Calu3 (cell line): ENCODE results near the gene HS6ST1. TPM values are rescaled to one million over a fixed set of nuclear protein-coding genes. Genes with fewer than 3 reads are reported as not detected.

Source experiments
- BruUV-seq: library from RNA; stranded (reverse); fragments of 400-500 nt; replicated peaks from 2 replicates; lab custom pipeline; 2021; lab: Mats Ljungman, UMichigan
- CTCF ChIA-PET: fragments of 300-600 bp; sonication (Branson Sonifier 250); formaldehyde crosslinking; loops from one replicate; lab custom pipeline; 2022; ENCODE audit warnings: antibody characterized with exemption; lab: Charles Lee
- DNase-seq: peaks from one replicate; pipeline ENCODE4 v3.0.0; 2022
- H3K27ac Mint-ChIP-seq: one replicate; pipeline ENCODE4 v1.8.0; 2022; ENCODE audit warnings: mixed read lengths; ENCODE audit not compliant: unreplicated experiment
- H3K27me3 Mint-ChIP-seq: one replicate; pipeline ENCODE4 v1.8.0; 2022; ENCODE audit warnings: mixed read lengths; ENCODE audit not compliant: unreplicated experiment
- H3K36me3 Mint-ChIP-seq: one replicate; pipeline ENCODE4 v1.8.0; 2022; ENCODE audit warnings: mild to moderate bottlenecking, moderate library complexity, mixed read lengths; ENCODE audit not compliant: insufficient read depth, unreplicated experiment
- H3K4me1 Mint-ChIP-seq: one replicate; pipeline ENCODE4 v1.8.0; 2022; ENCODE audit warnings: mild to moderate bottlenecking, low read depth, mixed read lengths; ENCODE audit not compliant: unreplicated experiment
- H3K4me3 Mint-ChIP-seq: one replicate; pipeline ENCODE4 v1.8.0; 2022; ENCODE audit warnings: mild to moderate bottlenecking, low read depth, moderate library complexity, mixed read lengths; ENCODE audit not compliant: unreplicated experiment
- H3K9me3 Mint-ChIP-seq: one replicate; pipeline ENCODE4 v1.8.0; 2022; ENCODE audit warnings: low read depth, mixed read lengths; ENCODE audit not compliant: unreplicated experiment
- intact Hi-C: fragments of 100-400 bp; cut with micrococcal nuclease; formaldehyde crosslinking; loops from one replicate; pipeline ENCODE4 v1.10.0; 2022; ENCODE audit not compliant: unreplicated experiment
- total RNA-seq: library from RNA; stranded (reverse); gene quantifications from 2 replicates; pipeline ENCODE4 v1.2.3, GENCODE V29; 2022
- TF ChIP-seq, protein P1 (sequence below): fragments of 200-600 bp; IDR thresholded peaks from one replicate; pipeline ENCODE4 v1.8.0; 2022; ENCODE audit warnings: antibody characterized with exemption; ENCODE audit not compliant: unreplicated experiment

The HS6ST1 gene
- total RNA-seq, 1 experiment from 2014 or later = 34.6 TPM

DNA sequence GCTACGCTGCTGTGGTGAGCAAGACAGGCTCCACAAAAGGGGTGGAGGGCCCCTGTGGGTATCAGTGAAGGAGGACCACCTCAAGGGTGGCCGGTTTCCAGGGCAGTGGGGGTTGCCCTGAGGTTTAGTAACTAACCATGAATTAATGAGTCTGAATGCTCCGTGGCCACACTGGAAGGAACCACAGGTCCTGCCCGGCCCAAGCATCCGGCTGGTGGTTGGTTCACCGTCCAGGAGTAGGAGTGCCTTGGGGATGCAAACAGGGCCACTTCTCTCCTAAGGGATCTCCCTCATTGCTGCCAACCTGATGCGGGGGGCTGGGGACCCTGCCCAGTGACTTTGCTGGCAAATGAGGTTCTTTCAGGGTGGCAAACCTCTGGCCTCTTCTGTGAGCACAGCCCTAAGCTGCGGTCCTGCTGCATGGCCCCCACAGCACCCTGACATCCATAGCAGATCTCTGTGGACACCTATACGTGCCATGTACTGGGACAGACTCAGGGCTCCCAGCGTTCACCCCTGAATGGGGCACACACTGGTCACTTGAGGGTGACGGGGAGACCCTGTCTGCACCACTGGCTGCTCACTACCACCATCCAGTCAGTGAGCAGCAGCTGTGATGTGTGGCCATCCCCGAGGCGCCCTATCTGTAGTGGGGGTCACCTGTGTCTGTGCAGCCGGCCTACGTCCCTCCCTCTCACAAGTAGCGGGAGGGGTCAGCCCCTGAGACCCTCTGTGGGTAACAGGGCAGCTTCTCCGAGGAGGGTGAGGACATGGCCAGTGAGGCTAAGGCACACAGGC is 41.6 kb downstream of the HS6ST1 start:
- no peak overlapping the region for H3K4me3 Mint-ChIP-seq
- no peaks in the 10 kb centered on the region for H3K27me3 Mint-ChIP-seq
- peaks cover 16% of the 10 kb centered on the region for H3K36me3 Mint-ChIP-seq
- intact Hi-C loops = no loop called here
- no peak for DNase-seq
- CTCF ChIA-PET = no interaction called here
- BruUV-seq = no TSS peak
- no peak overlapping the region for H3K27ac Mint-ChIP-seq
- peaks cover 6% of the 10 kb centered on the region for H3K9me3 Mint-ChIP-seq
- no peaks in the 10 kb centered on the region for H3K4me1 Mint-ChIP-seq
- TF ChIP-seq, protein P1, sequence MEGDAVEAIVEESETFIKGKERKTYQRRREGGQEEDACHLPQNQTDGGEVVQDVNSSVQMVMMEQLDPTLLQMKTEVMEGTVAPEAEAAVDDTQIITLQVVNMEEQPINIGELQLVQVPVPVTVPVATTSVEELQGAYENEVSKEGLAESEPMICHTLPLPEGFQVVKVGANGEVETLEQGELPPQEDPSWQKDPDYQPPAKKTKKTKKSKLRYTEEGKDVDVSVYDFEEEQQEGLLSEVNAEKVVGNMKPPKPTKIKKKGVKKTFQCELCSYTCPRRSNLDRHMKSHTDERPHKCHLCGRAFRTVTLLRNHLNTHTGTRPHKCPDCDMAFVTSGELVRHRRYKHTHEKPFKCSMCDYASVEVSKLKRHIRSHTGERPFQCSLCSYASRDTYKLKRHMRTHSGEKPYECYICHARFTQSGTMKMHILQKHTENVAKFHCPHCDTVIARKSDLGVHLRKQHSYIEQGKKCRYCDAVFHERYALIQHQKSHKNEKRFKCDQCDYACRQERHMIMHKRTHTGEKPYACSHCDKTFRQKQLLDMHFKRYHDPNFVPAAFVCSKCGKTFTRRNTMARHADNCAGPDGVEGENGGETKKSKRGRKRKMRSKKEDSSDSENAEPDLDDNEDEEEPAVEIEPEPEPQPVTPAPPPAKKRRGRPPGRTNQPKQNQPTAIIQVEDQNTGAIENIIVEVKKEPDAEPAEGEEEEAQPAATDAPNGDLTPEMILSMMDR = no peak

DNA sequence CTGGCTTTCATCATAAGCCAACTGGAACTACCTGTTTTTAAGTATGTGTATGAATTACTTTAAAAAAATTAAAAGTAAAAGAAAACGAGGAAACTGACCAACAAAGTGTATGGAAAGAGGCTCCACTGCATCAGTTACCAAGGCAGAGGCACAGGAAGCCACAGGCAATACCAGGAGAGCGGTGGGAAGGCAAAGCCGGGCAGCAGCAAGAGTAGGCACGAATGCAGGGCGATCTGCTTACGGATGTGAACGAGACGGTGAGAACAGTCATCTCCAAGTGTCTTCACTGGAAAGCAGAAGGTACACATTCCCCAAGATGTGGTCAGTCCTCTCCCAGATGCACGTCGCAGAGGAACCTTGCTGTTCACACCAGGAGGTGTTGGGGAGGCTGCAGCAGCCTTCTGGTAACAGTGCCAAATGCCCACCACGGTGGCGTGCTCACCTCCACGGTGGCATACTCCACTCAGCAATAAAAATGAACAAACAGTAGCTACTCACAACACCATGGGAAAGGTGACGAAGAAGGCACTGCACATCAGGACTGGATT is 43.1 kb downstream of the HS6ST1 start:
- TF ChIP-seq, protein P1 = no peak
- H3K4me3 Mint-ChIP-seq = no peak overlapping the region
- H3K27ac Mint-ChIP-seq = no peak overlapping the region
- no peaks in the 10 kb centered on the region for H3K4me1 Mint-ChIP-seq
- intact Hi-C loops = no loop called here
- DNase-seq = no peak
- peaks cover 6% of the 10 kb centered on the region for H3K9me3 Mint-ChIP-seq
- BruUV-seq = no TSS peak
- H3K36me3 Mint-ChIP-seq = peaks cover 16% of the 10 kb centered on the region
- H3K27me3 Mint-ChIP-seq = no peaks in the 10 kb centered on the region
- CTCF ChIA-PET = no interaction called here

DNA sequence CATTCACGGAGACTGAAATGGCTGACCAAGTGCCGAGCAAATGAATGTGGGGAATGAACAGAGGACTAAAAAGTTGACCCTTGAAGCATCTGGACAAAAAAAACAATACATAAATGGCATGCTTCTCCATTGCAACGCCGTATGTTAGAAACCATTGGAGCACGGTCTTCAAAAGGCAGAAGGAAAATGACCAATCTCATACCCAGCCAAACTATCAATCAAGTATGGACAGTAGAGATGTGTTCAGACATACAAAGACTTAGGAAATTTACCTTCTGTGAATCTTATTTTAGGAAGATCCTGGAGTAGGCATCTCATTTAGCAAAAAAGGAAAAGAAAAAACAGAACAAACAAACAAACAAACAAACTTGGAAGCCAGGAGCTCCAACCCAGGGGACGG is 44.5 kb downstream of the HS6ST1 start:
- Mint-ChIP-seq H3K27me3 (no peaks in the 10 kb centered on the region), H3K36me3 (peaks cover 11% of the 10 kb centered on the region), H3K4me1 (no peaks in the 10 kb centered on the region), H3K27ac (no peak overlapping the region), H3K9me3 (peaks cover 6% of the 10 kb centered on the region), H3K4me3 (no peak overlapping the region)
- no TSS peak for BruUV-seq
- TF ChIP-seq, protein P1 = no peak
- no peak for DNase-seq
- CTCF ChIA-PET = no interaction called here
- intact Hi-C loops = no loop called here

DNA sequence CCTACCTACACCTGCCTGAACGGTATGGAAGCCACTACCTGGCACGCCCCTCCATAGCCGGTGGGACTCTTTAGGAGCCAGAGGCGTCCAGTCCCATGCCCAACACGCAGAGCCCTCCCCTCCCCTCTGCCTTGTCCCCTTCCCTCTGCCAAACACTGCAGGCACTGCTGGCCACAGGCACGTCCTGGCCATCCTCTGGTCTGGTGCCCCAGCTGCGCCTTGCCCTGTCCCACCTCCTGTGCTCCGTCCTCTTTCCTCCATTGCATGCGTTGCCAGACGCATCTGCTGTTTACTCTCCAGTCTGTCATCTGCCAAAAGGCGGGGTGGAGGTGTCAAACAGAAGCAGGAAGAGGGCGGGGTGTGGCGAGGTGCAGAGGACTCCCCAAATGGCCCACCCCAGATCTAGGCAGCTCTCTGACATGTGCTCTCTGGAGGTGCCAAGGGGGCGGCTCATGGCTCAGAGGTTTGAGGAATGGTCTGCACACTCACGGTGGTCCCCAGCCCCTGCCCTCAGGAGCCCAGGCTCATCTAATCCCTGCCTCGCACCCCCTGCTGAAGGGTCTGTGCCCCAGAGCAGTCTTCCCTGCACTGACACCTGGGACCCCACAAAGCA is 45.1 kb downstream of the HS6ST1 start:
- TF ChIP-seq, protein P1 = no peak
- no peak overlapping the region for H3K27ac Mint-ChIP-seq
- peaks cover 11% of the 10 kb centered on the region for H3K36me3 Mint-ChIP-seq
- H3K27me3 Mint-ChIP-seq = no peaks in the 10 kb centered on the region
- H3K4me1 Mint-ChIP-seq = no peaks in the 10 kb centered on the region
- peaks cover 6% of the 10 kb centered on the region for H3K9me3 Mint-ChIP-seq
- no TSS peak for BruUV-seq
- DNase-seq = no peak
- no peak overlapping the region for H3K4me3 Mint-ChIP-seq
- intact Hi-C loops = no loop called here
- CTCF ChIA-PET = no interaction called here
